ENCODE data around the gene KLHL29. TPM values are rescaled to one million over a fixed set of nuclear protein-coding genes. Genes with fewer than 3 reads are reported as not detected.

Gene KLHL29
- total RNA-seq, 4 donors from 2014 or later = 2.2 to 3.3 (median 2.7) TPM

DNA sequence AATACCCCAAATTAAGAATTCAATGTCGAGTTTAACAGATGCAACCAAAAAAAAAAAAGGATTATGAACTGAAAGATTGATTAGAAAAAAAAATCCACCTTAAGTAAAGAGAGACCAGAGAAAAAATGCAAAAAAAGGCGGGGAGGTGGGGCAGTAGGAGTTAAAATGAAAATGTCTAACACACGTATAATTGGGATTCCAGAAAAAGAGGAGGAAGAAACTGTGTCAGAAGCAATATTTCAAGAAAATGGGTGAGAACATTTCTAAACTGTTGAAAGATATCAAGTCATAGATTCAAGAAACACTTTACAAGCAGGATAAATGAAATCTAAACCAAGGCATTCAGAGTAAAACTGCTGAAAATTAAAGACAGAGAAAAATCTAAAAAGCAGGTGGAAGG, 226.9 kb downstream of the KLHL29 start:
- H3K4me3 ChIP-seq (replicated peaks in 1 of 3) = no peak overlapping the region
- H3K27me3 ChIP-seq = no peaks in the 10 kb centered on the region
- intact Hi-C loops (cut with DNase I) = no loop called here
- H3K9me3 ChIP-seq = no peaks in the 10 kb centered on the region
- no peak for DNase-seq
- peaks cover 0 to 4% of the 10 kb centered on the region in 2 donors for H3K4me1 ChIP-seq
- no peaks in the 10 kb centered on the region for H3K36me3 ChIP-seq
- H3K27ac ChIP-seq = no peak overlapping the region
- 93 to 95% methylated on average over 3 of the region's 3 CpGs for WGBS, 2 donors
- TF ChIP-seq POLR2A (IDR thresholded peaks at IDR 0.05) = no peak
- TF ChIP-seq, protein P1, sequence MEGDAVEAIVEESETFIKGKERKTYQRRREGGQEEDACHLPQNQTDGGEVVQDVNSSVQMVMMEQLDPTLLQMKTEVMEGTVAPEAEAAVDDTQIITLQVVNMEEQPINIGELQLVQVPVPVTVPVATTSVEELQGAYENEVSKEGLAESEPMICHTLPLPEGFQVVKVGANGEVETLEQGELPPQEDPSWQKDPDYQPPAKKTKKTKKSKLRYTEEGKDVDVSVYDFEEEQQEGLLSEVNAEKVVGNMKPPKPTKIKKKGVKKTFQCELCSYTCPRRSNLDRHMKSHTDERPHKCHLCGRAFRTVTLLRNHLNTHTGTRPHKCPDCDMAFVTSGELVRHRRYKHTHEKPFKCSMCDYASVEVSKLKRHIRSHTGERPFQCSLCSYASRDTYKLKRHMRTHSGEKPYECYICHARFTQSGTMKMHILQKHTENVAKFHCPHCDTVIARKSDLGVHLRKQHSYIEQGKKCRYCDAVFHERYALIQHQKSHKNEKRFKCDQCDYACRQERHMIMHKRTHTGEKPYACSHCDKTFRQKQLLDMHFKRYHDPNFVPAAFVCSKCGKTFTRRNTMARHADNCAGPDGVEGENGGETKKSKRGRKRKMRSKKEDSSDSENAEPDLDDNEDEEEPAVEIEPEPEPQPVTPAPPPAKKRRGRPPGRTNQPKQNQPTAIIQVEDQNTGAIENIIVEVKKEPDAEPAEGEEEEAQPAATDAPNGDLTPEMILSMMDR (IDR thresholded peaks at IDR 0.05) = no peak

DNA sequence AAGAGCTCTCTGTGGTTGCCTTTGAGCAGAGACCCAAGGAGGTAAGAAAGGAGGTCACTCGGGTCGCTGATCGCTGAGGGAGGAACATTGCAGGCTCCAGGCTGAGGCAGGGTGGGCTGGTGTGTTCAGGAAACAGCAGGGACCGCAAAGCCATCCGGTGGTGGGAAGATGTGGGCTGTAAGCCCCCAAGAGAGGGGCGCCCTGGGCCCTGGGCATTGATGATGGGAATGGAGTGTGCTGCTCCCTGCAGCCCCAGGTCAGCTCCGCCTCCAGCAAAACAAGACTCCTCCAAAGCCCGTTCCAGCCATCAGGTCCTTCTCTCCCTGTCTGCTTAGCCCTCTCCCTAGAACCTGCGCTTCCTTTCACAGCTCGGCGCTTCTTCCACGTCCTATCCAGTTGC, 229.7 kb downstream of the KLHL29 start:
- Histone ChIP-seq H3K4me1 (peaks cover 0 to 8% of the 10 kb centered on the region in 2 donors), H3K9me3 (no peaks in the 10 kb centered on the region), H3K4me3 (replicated peaks in 1 of 3) (no peak overlapping the region), H3K36me3 (no peaks in the 10 kb centered on the region), H3K27me3 (no peaks in the 10 kb centered on the region), H3K27ac (no peak overlapping the region)
- intact Hi-C loops (cut with DNase I) = no loop called here
- 80 to 84% methylated on average over 12 of the region's 12 CpGs for WGBS, 2 donors
- TF ChIP-seq, protein P1 (IDR thresholded peaks at IDR 0.05) = no peak
- TF ChIP-seq POLR2A (IDR thresholded peaks at IDR 0.05) = no peak
- no peak for DNase-seq

DNA sequence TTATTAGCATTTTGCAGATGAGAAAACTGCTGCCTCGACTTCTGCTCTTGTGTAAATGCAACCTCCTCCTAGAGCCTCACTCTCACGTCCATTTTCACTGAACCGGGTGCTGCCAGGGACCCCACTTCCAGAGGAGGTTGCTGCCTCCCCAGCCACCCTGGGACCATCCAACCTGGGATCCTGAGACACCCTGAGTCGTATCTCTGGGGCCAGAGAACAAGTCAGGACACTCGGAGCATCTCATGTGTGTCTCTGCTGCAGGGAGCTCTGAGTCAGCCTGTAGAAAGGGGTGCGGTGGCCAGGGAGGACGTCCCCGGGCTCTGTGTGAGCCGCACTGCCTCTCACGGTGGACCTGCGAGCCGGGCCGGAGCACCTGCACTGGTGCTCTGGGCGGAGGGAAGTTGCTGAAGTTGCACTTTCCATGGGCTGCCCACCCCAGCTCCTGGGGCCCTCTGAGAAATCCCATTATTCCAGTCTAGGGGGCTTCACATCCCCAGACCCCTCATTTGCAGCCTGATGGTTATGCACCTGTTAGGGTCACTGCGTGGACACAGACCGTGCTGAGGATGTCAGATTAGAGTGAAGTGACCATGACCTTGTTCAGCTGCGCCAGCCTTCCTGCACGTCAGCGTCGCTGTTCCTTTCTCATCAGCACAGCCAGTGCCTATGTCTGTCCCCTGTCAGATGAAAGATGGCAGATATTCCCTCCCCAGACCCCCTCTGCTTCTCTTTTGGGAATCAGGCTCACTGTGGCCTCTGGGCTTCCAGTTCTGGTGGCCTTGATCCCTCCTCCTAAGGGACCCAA, 230.4 kb downstream of the KLHL29 start:
- Histone ChIP-seq H3K27ac (no peak overlapping the region), H3K4me3 (replicated peaks in 1 of 3) (no peak overlapping the region), H3K27me3 (no peaks in the 10 kb centered on the region), H3K9me3 (no peaks in the 10 kb centered on the region), H3K36me3 (no peaks in the 10 kb centered on the region), H3K4me1 (peaks cover 0 to 8% of the 10 kb centered on the region in 2 donors)
- no peak for DNase-seq
- intact Hi-C loops (cut with DNase I) = no loop called here
- WGBS, 2 donors = 89 to 94% methylated on average over 11 to 20 of the region's 20 CpGs
- TF ChIP-seq, protein P1 (IDR thresholded peaks at IDR 0.05) = no peak
- TF ChIP-seq POLR2A (IDR thresholded peaks at IDR 0.05) = no peak

DNA sequence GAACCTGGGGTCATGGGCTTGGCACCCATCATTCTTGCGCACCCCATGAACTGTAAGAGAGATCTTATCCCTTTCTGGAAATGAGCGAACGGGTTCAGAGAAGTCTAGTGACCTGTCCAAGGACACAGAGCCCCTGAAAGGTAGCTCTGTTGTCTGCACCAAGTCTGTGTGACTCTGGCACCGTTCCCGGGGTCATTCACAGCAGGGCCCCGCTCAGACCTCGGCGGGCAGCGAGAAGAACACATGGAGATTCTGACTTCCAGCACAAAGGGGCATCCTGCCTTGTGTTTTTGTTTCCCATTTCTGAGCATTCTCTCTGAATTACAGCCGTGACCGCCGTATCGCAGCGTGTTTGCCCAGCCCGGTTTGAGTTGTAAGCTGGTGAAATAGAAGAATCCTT, 231.7 kb downstream of the KLHL29 start:
- 63% methylated on average over 15 of the region's 15 CpGs for WGBS, 2 donors
- Histone ChIP-seq H3K27ac (peak overlapping the region in 1 of 3 donors; percentile 41), H3K4me3 (replicated peaks in 1 of 3) (no peak overlapping the region), H3K36me3 (no peaks in the 10 kb centered on the region), H3K27me3 (no peaks in the 10 kb centered on the region), H3K9me3 (no peaks in the 10 kb centered on the region), H3K4me1 (peaks cover 0 to 8% of the 10 kb centered on the region in 2 donors)
- intact Hi-C loops (cut with DNase I) = no loop called here
- DNase-seq = no peak
- TF ChIP-seq POLR2A (IDR thresholded peaks at IDR 0.05) = no peak
- TF ChIP-seq, protein P1 (IDR thresholded peaks at IDR 0.05) = no peak

DNA sequence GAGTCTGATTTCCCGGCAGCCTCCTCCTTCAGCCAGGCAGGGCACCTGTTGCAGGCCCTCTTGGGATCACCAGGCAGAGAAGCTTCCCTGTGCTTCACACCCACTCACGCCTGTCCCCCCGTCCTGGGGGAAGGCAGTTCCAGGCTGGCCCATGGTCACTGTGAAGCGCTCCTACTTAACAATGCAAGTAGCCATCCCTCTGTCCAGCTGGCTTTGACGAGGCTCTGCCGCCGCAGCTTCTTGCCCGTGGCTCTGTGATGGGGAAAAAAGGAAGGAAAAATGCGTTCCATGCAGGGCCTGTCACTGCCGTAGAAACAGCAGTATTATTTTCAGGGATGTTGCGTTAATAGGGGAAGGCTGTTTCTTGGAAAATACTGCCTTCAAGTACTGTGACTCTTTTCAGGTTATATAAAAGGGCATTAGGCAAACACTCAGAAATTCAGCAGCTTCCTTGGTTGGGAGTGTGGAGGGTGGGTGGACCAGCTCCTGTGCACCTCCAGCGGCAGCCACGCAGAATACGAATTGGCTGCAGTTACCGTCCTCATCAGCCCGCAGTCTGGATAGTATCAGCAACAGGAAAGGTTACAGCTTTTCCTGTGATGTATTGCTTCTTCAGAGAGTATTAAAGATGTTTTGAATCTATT, 232.3 kb downstream of the KLHL29 start:
- WGBS, 2 donors = 66 to 68% methylated on average over 16 of the region's 16 CpGs
- TF ChIP-seq POLR2A (IDR thresholded peaks at IDR 0.05) = no peak
- TF ChIP-seq, protein P1 (IDR thresholded peaks at IDR 0.05) = no peak
- no peak overlapping the region for H3K4me3 ChIP-seq (replicated peaks in 1 of 3)

More for the DNA sequence above, 232.3 kb downstream of the KLHL29 start:
- Histone ChIP-seq H3K9me3 (no peaks in the 10 kb centered on the region), H3K27ac (peak overlapping the region in 2 of 3 donors; percentile 40 to 41), H3K36me3 (no peaks in the 10 kb centered on the region), H3K27me3 (no peaks in the 10 kb centered on the region), H3K4me1 (peaks cover 0 to 8% of the 10 kb centered on the region in 2 donors)
- intact Hi-C loops (cut with DNase I) = no loop called here
- peak in 1 of 2 donors; percentile 18 for DNase-seq

Data from thyroid gland (tissue), 4 donors.